ENCODE results near the gene RCN2.

The RCN2 gene

DNA sequence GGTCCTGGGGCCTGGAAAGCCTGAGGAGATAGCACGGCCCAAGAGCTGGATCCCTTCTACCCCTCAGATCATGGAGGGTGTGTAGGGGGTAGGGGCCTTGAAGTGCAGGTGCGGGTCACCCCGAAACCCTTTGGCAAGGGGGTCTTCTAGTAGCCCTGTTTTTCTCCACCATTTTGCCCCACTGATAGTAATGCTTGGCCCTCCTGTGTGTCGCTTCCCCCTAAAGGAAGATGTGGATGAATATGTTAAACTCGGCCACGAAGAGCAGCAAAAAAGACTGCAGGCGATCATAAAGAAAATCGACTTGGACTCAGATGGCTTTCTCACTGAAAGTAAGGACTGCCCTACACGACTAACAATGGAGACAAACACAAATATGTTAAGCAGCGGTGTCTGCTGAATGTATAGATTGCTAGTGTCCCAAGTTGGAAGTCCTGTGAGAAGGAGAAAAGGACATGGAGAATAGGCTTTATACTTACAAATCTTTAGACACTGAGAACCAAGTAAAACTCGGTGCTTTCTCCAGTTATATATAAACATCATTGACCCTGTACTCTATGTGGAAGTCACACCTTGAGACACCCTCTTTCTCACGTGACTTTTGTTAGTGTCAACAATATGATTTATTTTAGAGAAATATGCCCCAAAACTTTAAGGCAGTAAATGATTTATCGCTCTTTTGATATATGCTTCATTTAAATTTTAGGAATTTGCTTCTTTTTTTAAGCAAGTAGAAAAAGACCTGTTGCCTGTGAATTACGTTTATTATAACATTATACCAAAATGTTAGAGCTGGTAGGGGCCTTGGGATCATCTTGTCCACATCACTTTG is 802 bp downstream of the RCN2 start:
- TF ChIP-seq, protein P1, sequence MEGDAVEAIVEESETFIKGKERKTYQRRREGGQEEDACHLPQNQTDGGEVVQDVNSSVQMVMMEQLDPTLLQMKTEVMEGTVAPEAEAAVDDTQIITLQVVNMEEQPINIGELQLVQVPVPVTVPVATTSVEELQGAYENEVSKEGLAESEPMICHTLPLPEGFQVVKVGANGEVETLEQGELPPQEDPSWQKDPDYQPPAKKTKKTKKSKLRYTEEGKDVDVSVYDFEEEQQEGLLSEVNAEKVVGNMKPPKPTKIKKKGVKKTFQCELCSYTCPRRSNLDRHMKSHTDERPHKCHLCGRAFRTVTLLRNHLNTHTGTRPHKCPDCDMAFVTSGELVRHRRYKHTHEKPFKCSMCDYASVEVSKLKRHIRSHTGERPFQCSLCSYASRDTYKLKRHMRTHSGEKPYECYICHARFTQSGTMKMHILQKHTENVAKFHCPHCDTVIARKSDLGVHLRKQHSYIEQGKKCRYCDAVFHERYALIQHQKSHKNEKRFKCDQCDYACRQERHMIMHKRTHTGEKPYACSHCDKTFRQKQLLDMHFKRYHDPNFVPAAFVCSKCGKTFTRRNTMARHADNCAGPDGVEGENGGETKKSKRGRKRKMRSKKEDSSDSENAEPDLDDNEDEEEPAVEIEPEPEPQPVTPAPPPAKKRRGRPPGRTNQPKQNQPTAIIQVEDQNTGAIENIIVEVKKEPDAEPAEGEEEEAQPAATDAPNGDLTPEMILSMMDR (IDR thresholded peaks at IDR 0.05; ENCODE audit: low read depth, low read length), result no peak

DNA sequence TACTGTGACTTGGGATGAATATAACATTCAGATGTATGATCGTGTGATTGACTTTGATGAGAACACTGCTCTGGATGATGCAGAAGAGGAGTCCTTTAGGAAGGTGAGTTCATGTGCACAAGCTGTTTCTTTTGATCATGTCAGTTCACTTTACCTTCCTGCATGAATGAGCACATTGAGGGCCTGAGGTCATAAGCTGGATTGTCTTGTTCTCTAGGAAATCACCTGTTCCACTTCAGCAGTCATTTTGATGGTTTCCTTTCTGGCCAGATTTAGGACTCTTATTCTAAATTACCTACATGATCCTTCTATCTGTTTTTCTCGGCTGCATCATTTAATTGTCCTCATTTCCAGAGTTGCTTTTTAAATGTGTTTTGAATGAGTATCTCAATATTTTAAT is 4.1 kb downstream of the RCN2 start:
- Histone ChIP-seq H3K9me3 (no peaks in the 10 kb centered on the region), H3K36me3 (peaks cover 18% of the 10 kb centered on the region), H3K4me3 (ENCODE audit: low read depth, low read length) (no peak overlapping the region), H3K27me3 (no peaks in the 10 kb centered on the region), H3K4me1 (peaks cover 3% of the 10 kb centered on the region; the same call in 1 of the 2 replicates)
- TF ChIP-seq, protein P1 (IDR thresholded peaks at IDR 0.05; ENCODE audit: low read depth, low read length), result no peak
- no peak for DNase-seq

More for the DNA sequence above, 802 bp downstream of the RCN2 start:
- peaks cover 12% of the 10 kb centered on the region for H3K36me3 ChIP-seq
- DNase-seq, result no peak
- peaks cover 3% of the 10 kb centered on the region; the same call in 1 of the 2 replicates for H3K4me1 ChIP-seq
- no peaks in the 10 kb centered on the region for H3K9me3 ChIP-seq
- peak overlapping the region; percentile 86 for H3K4me3 ChIP-seq (ENCODE audit: low read depth, low read length)
- H3K27me3 ChIP-seq, result no peaks in the 10 kb centered on the region

DNA sequence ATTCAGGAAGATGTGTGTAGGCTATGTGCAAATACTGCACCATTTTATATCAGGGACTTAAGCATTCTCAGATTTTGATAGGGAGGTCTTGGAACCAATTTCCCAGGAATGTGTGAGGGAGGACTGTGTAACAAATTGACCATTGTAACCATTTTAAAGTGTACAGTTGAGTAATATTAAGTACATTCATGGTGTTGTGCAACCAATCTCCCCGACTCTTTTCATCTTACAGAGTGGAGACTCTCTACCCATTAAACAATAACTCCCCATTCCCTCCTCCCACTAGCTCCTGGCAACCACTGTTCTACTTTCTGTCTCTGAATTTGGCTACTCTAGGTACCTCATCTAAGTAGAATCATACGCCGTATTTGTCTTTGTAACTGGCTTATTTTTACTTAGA is 5.1 kb downstream of the RCN2 start:
- H3K36me3 ChIP-seq, result peaks cover 18% of the 10 kb centered on the region
- TF ChIP-seq, protein P1 (IDR thresholded peaks at IDR 0.05; ENCODE audit: low read depth, low read length), result no peak

DNA sequence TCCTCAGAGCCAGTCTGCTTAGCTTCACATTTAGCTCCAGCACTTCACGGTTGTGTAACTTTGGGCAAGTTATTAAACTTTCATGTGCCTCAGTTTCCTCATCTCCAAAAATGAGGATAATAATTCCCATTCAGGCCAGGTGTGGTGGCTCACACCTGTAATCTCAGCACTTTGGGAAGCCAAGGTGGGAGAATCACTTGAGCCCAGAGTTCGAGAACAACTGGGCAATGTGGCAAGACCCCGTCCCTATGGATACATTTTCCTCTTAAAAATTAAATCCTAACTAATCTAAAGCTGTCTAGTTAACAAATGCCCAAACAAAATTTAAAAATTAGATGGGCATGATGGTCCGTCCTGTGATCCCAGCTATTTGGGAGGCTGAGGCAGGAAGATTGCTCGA is 7.2 kb downstream of the RCN2 start:
- DNase-seq, result no peak
- H3K27me3 ChIP-seq, result no peaks in the 10 kb centered on the region
- TF ChIP-seq, protein P1 (IDR thresholded peaks at IDR 0.05; ENCODE audit: low read depth, low read length), result no peak
- H3K4me3 ChIP-seq (ENCODE audit: low read depth, low read length), result no peak overlapping the region
- peaks cover 22% of the 10 kb centered on the region for H3K36me3 ChIP-seq
- H3K4me1 ChIP-seq, result no peaks in the 10 kb centered on the region
- H3K9me3 ChIP-seq, result no peaks in the 10 kb centered on the region

More for the DNA sequence above, 5.1 kb downstream of the RCN2 start:
- H3K4me3 ChIP-seq (ENCODE audit: low read depth, low read length), result no peak overlapping the region
- no peaks in the 10 kb centered on the region for H3K27me3 ChIP-seq
- no peak for DNase-seq
- no peaks in the 10 kb centered on the region for H3K4me1 ChIP-seq
- H3K9me3 ChIP-seq, result no peaks in the 10 kb centered on the region

DNA sequence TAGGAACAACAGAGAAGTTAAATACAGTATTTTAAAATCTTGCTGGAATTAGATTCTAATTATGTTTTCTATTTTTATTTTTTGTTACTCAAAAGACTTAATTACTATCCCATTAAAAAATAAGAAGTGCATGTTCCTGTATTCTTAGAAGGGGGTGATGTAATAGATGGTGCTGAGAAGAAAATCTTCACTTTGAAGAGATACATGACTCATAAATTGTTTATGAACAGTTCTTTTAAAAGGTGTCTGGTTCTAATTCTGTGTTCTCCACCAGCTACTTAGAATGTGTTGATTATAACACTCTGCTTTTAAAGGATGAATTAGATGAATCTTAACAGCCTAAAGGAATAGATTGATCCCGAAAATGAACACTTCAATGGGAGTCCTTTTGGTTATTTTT is 8.2 kb downstream of the RCN2 start:
- TF ChIP-seq, protein P1 (IDR thresholded peaks at IDR 0.05; ENCODE audit: low read depth, low read length), result no peak
- H3K27me3 ChIP-seq, result no peaks in the 10 kb centered on the region
- no peak for DNase-seq

DNA sequence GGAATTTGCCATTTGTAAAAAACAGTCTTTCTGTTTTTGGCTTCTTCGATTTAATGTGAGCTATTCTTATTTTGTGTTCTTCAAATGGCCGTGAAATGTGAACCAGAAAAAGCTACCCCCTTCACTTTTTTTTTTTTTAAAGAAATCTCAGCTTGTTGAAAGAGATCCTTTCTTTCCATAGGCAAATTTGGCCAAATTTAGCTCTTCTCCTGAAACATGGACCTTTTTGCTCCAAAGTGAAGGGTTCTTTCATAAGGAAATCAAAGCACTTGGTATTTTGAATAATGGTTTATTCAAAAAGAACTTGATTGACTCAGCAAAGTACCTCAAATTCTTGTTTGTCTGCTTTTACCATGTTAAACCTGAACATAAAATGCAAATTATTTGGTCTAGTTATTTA is 10.1 kb downstream of the RCN2 start:
- no peak overlapping the region for H3K4me3 ChIP-seq (ENCODE audit: low read depth, low read length)
- no peaks in the 10 kb centered on the region for H3K27me3 ChIP-seq
- H3K4me1 ChIP-seq, result no peaks in the 10 kb centered on the region
- TF ChIP-seq, protein P1 (IDR thresholded peaks at IDR 0.05; ENCODE audit: low read depth, low read length), result no peak
- 0 out of 2 replicates have a peak, but pooled peaks cover 2% of the 10 kb centered on the region for H3K9me3 ChIP-seq
- peaks cover 28% of the 10 kb centered on the region for H3K36me3 ChIP-seq
- no peak for DNase-seq

More for the DNA sequence above, 8.2 kb downstream of the RCN2 start:
- Histone ChIP-seq H3K36me3 (peaks cover 27% of the 10 kb centered on the region), H3K4me3 (ENCODE audit: low read depth, low read length) (no peak overlapping the region), H3K9me3 (0 out of 2 replicates have a peak, but pooled peaks cover 2% of the 10 kb centered on the region), H3K4me1 (no peaks in the 10 kb centered on the region)

Measured in BE2C (cell line).